Activated CD8-positive, alpha-beta T cell treated with anti-CD3 and anti-CD28 coated beads for 36 hours (primary cell): ENCODE data around the gene SLC4A4. TPM values are rescaled to one million over a fixed set of nuclear protein-coding genes. Genes with fewer than 3 reads are reported as not detected.

Experiments
- ATAC-seq: fragments of 200-7000 bp; cut with Tn5 transposase; one replicate; pipeline ENCODE4 v1.10.0; 2021; ENCODE audit warnings: mild to moderate bottlenecking, moderate library complexity
- CTCF ChIA-PET: fragments of 350-600 bp; sonication (Branson Sonifier 250); formaldehyde crosslinking; loops from one replicate; lab custom pipeline; 2021; ENCODE audit warnings: antibody characterized with exemption; lab: Charles Lee
- POLR2A ChIA-PET: fragments of 350-600 bp; sonication (Branson Sonifier 250); formaldehyde crosslinking; loops from one replicate; lab custom pipeline; 2021; ENCODE audit warnings: antibody characterized with exemption; lab: Charles Lee
- DNase-seq: peaks from one replicate; pipeline ENCODE4 v3.0.0-alpha.2; 2020
- H3K27ac Mint-ChIP-seq: one replicate; pipeline ENCODE4 v1.8.0; 2021; ENCODE audit warnings: mild to moderate bottlenecking, mixed read lengths
- H3K27me3 Mint-ChIP-seq: one replicate; pipeline ENCODE4 v1.8.0; 2021; ENCODE audit warnings: mixed read lengths
- H3K36me3 Mint-ChIP-seq: one replicate; pipeline ENCODE4 v1.8.0; 2021; ENCODE audit warnings: low read depth, mixed read lengths
- H3K4me1 Mint-ChIP-seq: one replicate; pipeline ENCODE4 v1.8.0; 2021; ENCODE audit warnings: low read depth, mixed read lengths
- H3K4me3 Mint-ChIP-seq: one replicate; pipeline ENCODE4 v1.8.0; 2021; ENCODE audit warnings: mild to moderate bottlenecking, moderate library complexity, mixed read lengths
- H3K9me3 Mint-ChIP-seq: one replicate; pipeline ENCODE4 v1.8.0; 2021; ENCODE audit warnings: mixed read lengths
- intact Hi-C: fragments of 100-400 bp; cut with micrococcal nuclease; formaldehyde crosslinking; loops from one replicate; pipeline ENCODE4 v1.10.0; 2022
- total RNA-seq, 2 experiments: library from RNA; stranded (reverse); gene quantifications; one replicate each; pipeline ENCODE4 v1.2.3, GENCODE V29; 2021
- TF ChIP-seq, protein P1 (sequence below): fragments of 200-600 bp; IDR thresholded peaks from one replicate; pipeline ENCODE4 v1.8.0; 2022; ENCODE audit warnings: antibody characterized with exemption, mild to moderate bottlenecking

Gene SLC4A4
- total RNA-seq, 2 experiments from 2014 or later = 0.59 to 0.81 TPM

DNA sequence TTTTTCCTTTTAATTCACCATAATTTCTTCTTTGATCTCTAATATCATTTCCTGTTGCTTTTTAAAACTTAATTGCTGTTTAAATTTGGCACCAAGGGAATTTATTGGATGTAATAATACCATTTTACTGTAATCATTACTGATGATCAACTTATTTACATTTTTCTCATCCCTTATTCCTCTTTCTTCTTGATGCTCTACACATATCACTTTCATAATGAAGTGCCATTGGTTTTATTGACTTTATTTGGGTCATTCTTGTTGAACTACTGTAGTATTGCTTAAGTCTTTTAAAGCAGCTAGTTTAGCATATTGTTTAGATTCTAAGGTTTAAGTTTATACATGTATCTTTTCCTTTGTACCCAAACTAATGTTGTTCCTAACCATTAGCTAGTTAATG, 130.7 kb downstream of the SLC4A4 start:
- intact Hi-C loops = no loop called here
- Mint-ChIP-seq H3K4me3 (no peak overlapping the region), H3K36me3 (no peaks in the 10 kb centered on the region), H3K27ac (no peak overlapping the region), H3K4me1 (no peaks in the 10 kb centered on the region), H3K9me3 (no peaks in the 10 kb centered on the region), H3K27me3 (no peaks in the 10 kb centered on the region)
- CTCF ChIA-PET = no interaction called here
- TF ChIP-seq, protein P1, sequence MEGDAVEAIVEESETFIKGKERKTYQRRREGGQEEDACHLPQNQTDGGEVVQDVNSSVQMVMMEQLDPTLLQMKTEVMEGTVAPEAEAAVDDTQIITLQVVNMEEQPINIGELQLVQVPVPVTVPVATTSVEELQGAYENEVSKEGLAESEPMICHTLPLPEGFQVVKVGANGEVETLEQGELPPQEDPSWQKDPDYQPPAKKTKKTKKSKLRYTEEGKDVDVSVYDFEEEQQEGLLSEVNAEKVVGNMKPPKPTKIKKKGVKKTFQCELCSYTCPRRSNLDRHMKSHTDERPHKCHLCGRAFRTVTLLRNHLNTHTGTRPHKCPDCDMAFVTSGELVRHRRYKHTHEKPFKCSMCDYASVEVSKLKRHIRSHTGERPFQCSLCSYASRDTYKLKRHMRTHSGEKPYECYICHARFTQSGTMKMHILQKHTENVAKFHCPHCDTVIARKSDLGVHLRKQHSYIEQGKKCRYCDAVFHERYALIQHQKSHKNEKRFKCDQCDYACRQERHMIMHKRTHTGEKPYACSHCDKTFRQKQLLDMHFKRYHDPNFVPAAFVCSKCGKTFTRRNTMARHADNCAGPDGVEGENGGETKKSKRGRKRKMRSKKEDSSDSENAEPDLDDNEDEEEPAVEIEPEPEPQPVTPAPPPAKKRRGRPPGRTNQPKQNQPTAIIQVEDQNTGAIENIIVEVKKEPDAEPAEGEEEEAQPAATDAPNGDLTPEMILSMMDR = no peak
- POLR2A ChIA-PET = no interaction called here
- no peak for ATAC-seq
- DNase-seq = no peak

DNA sequence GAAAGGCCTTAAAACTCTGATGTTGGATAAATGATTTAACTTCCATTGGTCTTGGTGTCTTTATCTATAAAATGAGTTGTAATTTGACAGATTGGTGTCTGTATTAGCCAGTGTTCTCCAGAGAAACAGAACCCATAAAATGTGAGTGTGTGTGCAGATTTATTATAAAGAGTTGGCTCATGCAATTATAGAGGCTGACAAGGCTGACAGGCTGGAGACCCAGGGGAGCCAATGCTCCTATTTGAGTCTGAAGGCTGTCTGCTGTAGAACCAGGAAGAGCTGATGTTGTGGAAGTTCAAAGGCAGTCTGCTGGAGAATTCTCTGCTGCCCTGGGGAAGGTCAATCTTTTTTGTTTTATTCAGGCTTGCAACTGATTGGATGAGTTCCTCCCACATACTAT, 131.7 kb downstream of the SLC4A4 start:
- H3K9me3 Mint-ChIP-seq = no peaks in the 10 kb centered on the region
- TF ChIP-seq, protein P1 = no peak
- no peaks in the 10 kb centered on the region for H3K36me3 Mint-ChIP-seq
- ChIA-PET POLR2A (no interaction called here), CTCF (interaction anchor here (1.0 kb wide), 1 partner anchor 26 kb away, joined by 3 read pairs; no protein-coding TSS in a partner anchor)
- no peaks in the 10 kb centered on the region for H3K27me3 Mint-ChIP-seq
- H3K27ac Mint-ChIP-seq = no peak overlapping the region
- ATAC-seq (no peak), DNase-seq (no peak)
- no peaks in the 10 kb centered on the region for H3K4me1 Mint-ChIP-seq
- intact Hi-C loops = no loop called here
- H3K4me3 Mint-ChIP-seq = no peak overlapping the region

DNA sequence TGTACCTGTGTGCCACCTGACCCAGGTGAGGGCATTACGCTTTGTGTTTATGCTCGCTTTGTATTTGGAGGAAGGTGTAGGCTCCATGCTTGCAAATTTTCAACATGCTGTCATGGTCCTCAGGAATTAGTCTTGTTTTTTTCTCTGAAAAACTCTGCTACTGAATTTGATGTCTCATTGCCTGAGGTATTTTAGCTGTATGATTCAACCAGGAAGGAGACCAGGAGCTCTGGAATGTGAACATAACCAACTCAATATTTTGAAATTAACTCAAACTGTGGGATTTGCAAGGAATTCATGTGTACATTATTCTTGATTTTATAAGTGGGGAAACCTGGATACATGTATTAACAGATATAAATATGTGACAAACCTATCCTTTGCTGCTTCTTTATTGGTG, 134.1 kb downstream of the SLC4A4 start:
- TF ChIP-seq, protein P1 = no peak
- Mint-ChIP-seq H3K4me1 (no peaks in the 10 kb centered on the region), H3K36me3 (no peaks in the 10 kb centered on the region), H3K27me3 (no peaks in the 10 kb centered on the region), H3K27ac (no peak overlapping the region), H3K9me3 (no peaks in the 10 kb centered on the region), H3K4me3 (no peak overlapping the region)
- intact Hi-C loops = no loop called here
- DNase-seq (no peak), ATAC-seq (no peak)
- POLR2A ChIA-PET = no interaction called here
- CTCF ChIA-PET = no interaction called here

DNA sequence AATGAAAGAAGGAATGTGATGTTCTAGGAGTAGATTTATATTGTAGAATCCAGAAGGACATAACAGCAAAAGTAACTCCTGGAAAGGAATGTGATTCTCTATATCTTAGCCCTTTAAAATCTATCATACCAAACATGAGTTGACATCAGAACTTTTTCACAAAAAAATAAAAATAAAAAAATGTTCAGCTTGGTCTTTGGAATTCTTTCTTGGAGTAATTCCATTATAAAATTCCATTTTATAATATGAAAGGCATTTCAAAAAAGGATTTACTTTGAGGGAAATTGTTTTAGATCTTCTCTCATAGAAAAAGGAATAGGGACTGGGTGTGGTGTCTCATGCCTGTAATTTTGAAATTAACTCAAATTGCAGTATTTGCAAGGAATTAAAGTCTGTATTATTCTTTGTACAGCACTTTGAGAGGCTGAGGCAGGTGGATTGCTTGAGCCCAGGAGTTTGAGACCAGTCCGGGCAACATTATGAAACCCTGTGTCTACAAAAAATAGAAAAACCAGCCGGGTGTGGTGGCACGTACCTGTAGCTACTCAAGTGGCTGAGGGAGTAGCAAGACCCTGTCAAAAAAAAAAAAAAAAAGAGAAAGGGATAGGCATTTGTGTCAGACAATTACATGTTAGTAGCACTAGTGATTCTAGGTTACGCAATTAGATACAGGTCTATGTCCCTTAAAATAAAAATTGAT, 134.9 kb downstream of the SLC4A4 start:
- POLR2A ChIA-PET = no interaction called here
- CTCF ChIA-PET = no interaction called here
- H3K4me3 Mint-ChIP-seq = no peak overlapping the region

DNA sequence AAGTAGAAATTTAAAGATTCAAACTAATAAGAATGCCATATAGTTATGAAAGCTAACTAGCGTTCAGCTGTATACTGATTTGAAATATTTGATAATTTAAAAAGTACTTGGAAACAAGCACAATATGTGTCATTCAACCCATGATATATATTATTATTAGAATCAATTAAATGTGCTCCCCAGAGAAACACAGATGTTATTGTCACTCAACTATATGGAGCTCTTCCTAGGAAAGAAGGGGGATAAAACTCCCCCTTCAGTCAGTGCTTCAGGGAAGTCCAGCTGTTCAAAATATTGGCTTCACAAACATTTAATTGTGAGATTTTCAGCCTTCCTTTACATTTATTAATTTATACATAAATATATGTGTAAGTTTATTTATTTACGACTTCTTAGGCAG, 135.9 kb downstream of the SLC4A4 start:
- ATAC-seq (no peak), DNase-seq (no peak)
- no peaks in the 10 kb centered on the region for H3K36me3 Mint-ChIP-seq
- ChIA-PET POLR2A (no interaction called here), CTCF (no interaction called here)
- intact Hi-C loops = no loop called here
- H3K27me3 Mint-ChIP-seq = no peaks in the 10 kb centered on the region
- no peaks in the 10 kb centered on the region for H3K9me3 Mint-ChIP-seq
- TF ChIP-seq, protein P1 = no peak
- H3K27ac Mint-ChIP-seq = no peak overlapping the region
- H3K4me1 Mint-ChIP-seq = no peaks in the 10 kb centered on the region
- H3K4me3 Mint-ChIP-seq = no peak overlapping the region

More for the DNA sequence above, 134.9 kb downstream of the SLC4A4 start:
- Mint-ChIP-seq H3K4me1 (no peaks in the 10 kb centered on the region), H3K27ac (no peak overlapping the region), H3K27me3 (no peaks in the 10 kb centered on the region), H3K36me3 (no peaks in the 10 kb centered on the region), H3K9me3 (no peaks in the 10 kb centered on the region)
- DNase-seq (no peak), ATAC-seq (no peak)
- TF ChIP-seq, protein P1 = no peak
- intact Hi-C loops = no loop called here
